HG03025 (cell line): Measurements from ENCODE around the gene PCSK6.

Experiments used
- ATAC-seq: cut with Tn5 transposase; IDR thresholded peaks from one replicate; pipeline ENCODE4 v1.9.1; 2021; ENCODE audit warnings: mild to moderate bottlenecking, moderate library complexity; ENCODE audit not compliant: unreplicated experiment, low FRiP score

The PCSK6 gene

GRCh38 chr15:101499863-101500713 lies 10.6 kb upstream of the PCSK6 start:
- ATAC-seq, result no peak

GRCh38 chr15:101498717-101499480 lies 9.4 kb upstream of the PCSK6 start:
- no peak for ATAC-seq

GRCh38 chr15:101498076-101498716 lies 8.7 kb upstream of the PCSK6 start:
- no peak for ATAC-seq

- ATAC-seq, result no peak
These were observed 8.1 kb upstream of the PCSK6 start for GRCh38 chr15:101497484-101498034.

GRCh38 chr15:101497017-101497416 lies 7.5 kb upstream of the PCSK6 start:
- ATAC-seq, result no peak

GRCh38 chr15:101496198-101496986 lies 6.9 kb upstream of the PCSK6 start:
- no peak for ATAC-seq

GRCh38 chr15:101495334-101496197 lies 6.1 kb upstream of the PCSK6 start:
- ATAC-seq, result no peak

GRCh38 chr15:101494251-101494796 lies 4.8 kb upstream of the PCSK6 start:
- ATAC-seq, result no peak

GRCh38 chr15:101492766-101493692 lies 3.5 kb upstream of the PCSK6 start:
- no peak for ATAC-seq

GRCh38 chr15:101491734-101492640 lies 2.5 kb upstream of the PCSK6 start:
- ATAC-seq, result no peak

GRCh38 chr15:101490922-101491733 lies 1.6 kb upstream of the PCSK6 start:
- no peak for ATAC-seq

GRCh38 chr15:101490408-101490891 lies 943 bp upstream of the PCSK6 start:
- no peak for ATAC-seq

- ATAC-seq, result no peak
These were observed 289 bp downstream of the PCSK6 start for GRCh38 chr15:101489237-101489598.

GRCh38 chr15:101488300-101489164 lies 975 bp downstream of the PCSK6 start:
- ATAC-seq, result no peak
